Gastrocnemius medialis (tissue), 4 donors: ENCODE data around the gene PHF2. TPM values are rescaled to one million over a fixed set of nuclear protein-coding genes. Genes with fewer than 3 reads are reported as not detected.
A peak's percentile ranks its signal among the peaks of the same experiment; 100 is the strongest.

Source experiments
- ATAC-seq, 2 donors: fragments of 150-250 bp; one replicate each; pipeline ENCODE4 v1.9.1; 2016
- DNase-seq, 2 donors: peaks; one replicate each; pipeline ENCODE4 v3.0.0-alpha.2; 2019
- H3K27ac ChIP-seq, 4 donors: fragments of 200-600 bp; sonication (generic); 1 replicate in 1 of 4; 2 replicates in 3 of 4; pipeline ENCODE4 v1.5.1; 2016 to 2018; ENCODE audit warnings: mild to moderate bottlenecking in 2 of 4, moderate library complexity in 1 of 4
- H3K27me3 ChIP-seq, 3 donors: fragments of 200-600 bp; sonication (generic) in 2 of 3; 1 replicate in 1 of 3; 2 replicates in 2 of 3; pipeline versions ENCODE4 v1.5.1 to v1.6.0; 2016 to 2019; ENCODE audit warnings: mild to moderate bottlenecking in 1 of 3, moderate library complexity in 1 of 3
- H3K36me3 ChIP-seq, 2 donors: fragments of 200-600 bp; sonication (generic) in 1 of 2; one replicate each; pipeline ENCODE4 v1.5.1; 2017 to 2018
- H3K4me1 ChIP-seq, 2 donors: fragments of 200-600 bp; sonication (generic) in 1 of 2; one replicate each; pipeline ENCODE4 v1.5.1; 2016 to 2017; ENCODE audit warnings: mild to moderate bottlenecking in 2 of 2
- H3K4me3 ChIP-seq, 4 donors: fragments of 200-600 bp; sonication (generic) in 3 of 4; 1 replicate in 1 of 4; 2 replicates in 3 of 4; pipeline ENCODE4 v1.5.1; 2016 to 2019; ENCODE audit warnings: mild to moderate bottlenecking in 2 of 4
- H3K9me3 ChIP-seq, 3 donors: fragments of 200-600 bp; sonication (generic) in 2 of 3; 1 replicate in 1 of 3; 2 replicates in 2 of 3; pipeline ENCODE4 v1.5.1; 2016 to 2019
- CTCF ChIP-seq, 5 experiments: fragments of 450-650 bp in 3 of 5; fragments of 200-600 bp in 2 of 5; sonication (generic) in 2 of 5; IDR thresholded peaks in 4 of 5; conservative IDR thresholded peaks in 1 of 5; 1 replicate in 4 of 5; 2 replicates in 1 of 5; pipeline ENCODE4 v1.5.1; 2016 to 2019; ENCODE audit warnings: antibody characterized with exemption in 5 of 5, mild to moderate bottlenecking in 3 of 5, moderate library complexity in 3 of 5
- POLR2A ChIP-seq, 2 donors: fragments of 450-650 bp; IDR thresholded peaks; one replicate each; pipeline ENCODE4 v1.6.1; 2017; ENCODE audit warnings: antibody characterized with exemption in 2 of 2, mild to moderate bottlenecking in 2 of 2, moderate library complexity in 2 of 2
- in situ Hi-C, 4 donors: fragments of 200-750 bp; cut with MboI; loops; one replicate each; pipeline versions ENCODE4 v1.15.0 to v1.8.0; 2017; ENCODE audit warnings: low sequenced_read_pairs in 4 of 4
- intact Hi-C: fragments of 100-400 bp; cut with DNase I; formaldehyde crosslinking; loops from one replicate; pipeline ENCODE4 v1.15.1; 2023; ENCODE audit warnings: low total_unique reads
- total RNA-seq, 4 donors: library from RNA; depleted of rRNA; stranded (reverse); fragments of >200 nt; gene quantifications; one replicate each; pipeline versions ENCODE4 v1.1.0 to v1.2.3, GENCODE V29; 2016

The PHF2 gene
- total RNA-seq, 4 donors from 2014 or later, result 18.8 to 24.3 (median 21.9) TPM

- no peak for DNase-seq
- H3K4me3 ChIP-seq, result peak overlapping the region; percentile 71 to 80 (median 76)
- H3K27ac ChIP-seq, result peak overlapping the region; percentile 84 to 89 (median 86)
- no peaks in the 10 kb centered on the region for H3K9me3 ChIP-seq
- intact Hi-C loops (no loop called here), in situ Hi-C loops (no loop called here)
- H3K36me3 ChIP-seq, result no peaks in the 10 kb centered on the region
- H3K27me3 ChIP-seq, result no peaks in the 10 kb centered on the region
- peak in 1 of 2 donors; percentile 32 for TF ChIP-seq POLR2A (IDR thresholded peaks at IDR 0.05)
- no peak for TF ChIP-seq CTCF (IDR thresholded peaks at IDR 0.05 in 4 of 5, conservative IDR thresholded peaks at IDR 0.05 in 1 of 5)
- peak; percentile 21 to 25 for ATAC-seq
- peaks cover 38 to 40% of the 10 kb centered on the region in 2 donors for H3K4me1 ChIP-seq
These were observed 557 bp upstream of the PHF2 start for GRCh38 chr9:93575796-93576257.

- peaks cover 53 to 55% of the 10 kb centered on the region in 2 donors for H3K4me1 ChIP-seq
- H3K36me3 ChIP-seq, result no peaks in the 10 kb centered on the region
These were observed 942 bp downstream of the PHF2 start for GRCh38 chr9:93577078-93577974.

GRCh38 chr9:93577975-93578682 is 1.7 kb downstream of the PHF2 start:
- no peak for TF ChIP-seq POLR2A (IDR thresholded peaks at IDR 0.05)
- H3K27me3 ChIP-seq, result no peaks in the 10 kb centered on the region
- intact Hi-C loops, result loop anchor here (1.0 kb wide), 1 partner anchor 481 kb away; no protein-coding TSS in a partner anchor
- peaks cover 58 to 59% of the 10 kb centered on the region in 2 donors for H3K4me1 ChIP-seq
- no peaks in the 10 kb centered on the region for H3K36me3 ChIP-seq
- no peaks in the 10 kb centered on the region for H3K9me3 ChIP-seq
- peak overlapping the region; percentile 76 to 85 (median 82) for H3K27ac ChIP-seq
- no peak for ATAC-seq
- in situ Hi-C loops, result no loop called here
- DNase-seq, result no peak
- peak overlapping the region; percentile 58 to 75 (median 70) for H3K4me3 ChIP-seq

More at GRCh38 chr9:93577078-93577974, 942 bp downstream of the PHF2 start:
- no peak for DNase-seq
- Histone ChIP-seq H3K27me3 (no peaks in the 10 kb centered on the region), H3K4me3 (peak overlapping the region; percentile 58 to 75 (median 70)), H3K27ac (peak overlapping the region; percentile 76 to 85 (median 82)), H3K9me3 (no peaks in the 10 kb centered on the region)
- intact Hi-C loops (no loop called here), in situ Hi-C loops (no loop called here)
- no peak for TF ChIP-seq POLR2A (IDR thresholded peaks at IDR 0.05)
- TF ChIP-seq CTCF (IDR thresholded peaks at IDR 0.05 in 4 of 5, conservative IDR thresholded peaks at IDR 0.05 in 1 of 5), result no peak
- peak; percentile 32 to 51 for ATAC-seq

- no peak for ATAC-seq
- peak overlapping the region; percentile 76 to 85 (median 82) for H3K27ac ChIP-seq
- TF ChIP-seq CTCF (IDR thresholded peaks at IDR 0.05 in 4 of 5, conservative IDR thresholded peaks at IDR 0.05 in 1 of 5) (no peak), POLR2A (IDR thresholded peaks at IDR 0.05) (no peak)
These were observed 2.5 kb downstream of the PHF2 start for GRCh38 chr9:93578844-93579243.

More at GRCh38 chr9:93578844-93579243, 2.5 kb downstream of the PHF2 start:
- Histone ChIP-seq H3K4me1 (peaks cover 58 to 59% of the 10 kb centered on the region in 2 donors), H3K27me3 (no peaks in the 10 kb centered on the region), H3K9me3 (no peaks in the 10 kb centered on the region), H3K36me3 (no peaks in the 10 kb centered on the region), H3K4me3 (peak overlapping the region in 1 of 4 donors; percentile 74)
- in situ Hi-C loops, result no loop called here
- intact Hi-C loops, result loop anchor here (1.0 kb wide), 1 partner anchor 482 kb away; no protein-coding TSS in a partner anchor
- DNase-seq, result no peak
